ENCODE results near the gene RAD9B. TPM values are rescaled to one million over a fixed set of nuclear protein-coding genes. Genes with fewer than 3 reads are reported as not detected.
A peak's percentile ranks its signal among the peaks of the same experiment; 100 is the strongest.

RAD9B gene
- total RNA-seq, 2 donors from 2014 or later, result 0.41 to 5.1 TPM

- H3K4me1 ChIP-seq (replicated peaks), result no peaks in the 10 kb centered on the region
- intact Hi-C loops (cut with DNase I), result loop anchor here (5.0 to 10.0 kb wide), 3 partner anchors 36 to 228 kb away; partner anchors contain the start of genes RAD9B and VPS29
- no peak overlapping the region for H3K27ac ChIP-seq
- H3K4me3 ChIP-seq, result no peak overlapping the region
- TF ChIP-seq POLR2AphosphoS5 (IDR thresholded peaks at IDR 0.05) (no peak), CTCF (IDR thresholded peaks at IDR 0.05) (no peak), POLR2A (IDR thresholded peaks at IDR 0.05) (no peak)
- DNase-seq (ENCODE audit: low spot score), result no peak
- H3K27me3 ChIP-seq (replicated peaks; ENCODE audit: insufficient read depth), result no peaks in the 10 kb centered on the region
- no peaks in the 10 kb centered on the region for H3K9me3 ChIP-seq
- no peaks in the 10 kb centered on the region for H3K36me3 ChIP-seq
- 40% methylated on average over 5 of the region's 5 CpGs for WGBS
Observed at GRCh38 chr12:110466791-110467190, 35.3 kb upstream of the RAD9B start.

DNA sequence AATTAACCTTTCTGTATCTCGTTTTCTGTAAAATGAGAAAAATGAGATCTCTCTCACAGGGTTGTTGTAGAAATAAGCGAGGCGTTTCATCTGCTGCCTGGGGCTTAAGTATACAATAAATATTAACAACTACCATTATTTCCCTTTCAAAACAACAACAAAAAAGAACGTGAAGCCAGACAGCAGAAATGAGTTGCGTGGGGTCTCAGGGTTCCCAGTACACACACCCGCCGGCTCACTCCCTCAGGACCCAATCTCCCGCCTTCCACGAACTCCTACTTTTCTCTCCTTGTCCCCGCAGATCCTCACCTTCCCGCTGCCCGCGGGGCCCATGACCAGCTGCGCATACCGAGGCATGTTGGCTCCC, 34.3 kb upstream of the RAD9B start:
- Histone ChIP-seq H3K27me3 (replicated peaks; ENCODE audit: insufficient read depth) (no peaks in the 10 kb centered on the region), H3K9me3 (no peaks in the 10 kb centered on the region), H3K4me1 (replicated peaks) (no peaks in the 10 kb centered on the region), H3K27ac (peak overlapping the region; percentile 80 to 92), H3K4me3 (peak overlapping the region; percentile 51 to 70), H3K36me3 (no peaks in the 10 kb centered on the region)
- under 1% methylated on average over 15 of the region's 15 CpGs for WGBS
- no peak for TF ChIP-seq POLR2AphosphoS5 (IDR thresholded peaks at IDR 0.05)
- TF ChIP-seq CTCF (IDR thresholded peaks at IDR 0.05), result no peak
- TF ChIP-seq POLR2A (IDR thresholded peaks at IDR 0.05), result no peak
- intact Hi-C loops (cut with DNase I), result loop anchor here (5.0 to 10.0 kb wide), 3 partner anchors 34 to 227 kb away; partner anchors contain the start of genes RAD9B and VPS29
- no peak for DNase-seq (ENCODE audit: low spot score)

DNA sequence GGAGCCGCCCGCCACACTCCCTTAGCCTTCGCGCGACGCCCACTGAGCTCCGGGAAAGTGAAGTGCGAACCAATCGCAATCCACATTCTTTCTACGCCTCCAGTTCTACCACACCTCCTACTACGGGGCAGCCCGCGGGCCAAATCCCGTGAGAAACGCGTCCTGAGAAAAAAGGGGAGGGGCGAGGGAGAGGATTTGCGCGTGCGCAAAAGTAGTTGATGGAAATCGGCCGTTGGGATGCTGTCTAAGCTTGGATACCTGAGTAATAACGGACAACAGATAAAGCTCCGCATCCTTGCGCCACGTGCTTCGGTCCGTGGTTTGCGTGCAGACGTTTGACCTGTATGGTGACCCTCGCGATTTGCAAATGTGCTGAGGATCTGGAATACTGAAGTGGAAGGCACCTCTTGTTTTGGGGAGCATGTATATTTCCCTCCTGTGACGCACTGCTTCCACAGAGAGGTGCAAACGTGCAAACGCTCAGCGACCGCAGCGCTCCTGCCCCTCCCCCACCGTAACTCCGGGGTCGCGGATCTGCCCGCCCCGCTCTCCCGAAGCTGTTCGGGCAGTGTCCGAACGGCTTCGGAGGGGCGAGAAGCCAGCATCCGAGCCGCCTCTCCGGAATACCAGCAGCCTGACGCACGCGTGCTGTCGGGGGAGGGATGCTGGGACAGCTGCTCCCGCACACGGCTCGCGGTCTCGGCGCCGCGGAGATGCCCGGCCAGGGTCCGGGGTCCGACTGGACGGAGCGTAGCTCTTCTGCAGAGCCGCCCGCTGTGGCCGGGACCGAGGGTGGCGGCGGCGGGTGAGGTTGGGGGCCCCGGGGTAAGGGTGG, 33.7 kb upstream of the RAD9B start, which contains the start of the genes FAM216A and GPN3:
Gene FAM216A (plus strand): TSS at position 632 of the 835 bp plus-strand sequence. CDS start 31 bp downstream, at position 663.
Gene GPN3 (minus strand): TSS at position 44 of the 835 bp plus-strand sequence. CDS start 54 bp downstream, outside the sequence.
- WGBS, result under 1% methylated on average over 76 of the region's 78 CpGs
- Histone ChIP-seq H3K27me3 (replicated peaks; ENCODE audit: insufficient read depth) (no peaks in the 10 kb centered on the region), H3K9me3 (no peaks in the 10 kb centered on the region), H3K27ac (peak within 1 kb of the TSS; percentile 80 to 92), H3K36me3 (no peaks in the 10 kb centered on the region), H3K4me3 (peak within 1 kb of the TSS; percentile 51 to 70), H3K4me1 (replicated peaks) (no peaks in the 10 kb centered on the region)
- intact Hi-C loops (cut with DNase I), result loop anchor here (5.0 to 10.0 kb wide), 3 partner anchors 34 to 226 kb away; partner anchors contain the start of genes RAD9B and VPS29
- TF ChIP-seq POLR2A (IDR thresholded peaks at IDR 0.05), result peak; percentile 86
- peak; percentile 100 for TF ChIP-seq POLR2AphosphoS5 (IDR thresholded peaks at IDR 0.05)
- TF ChIP-seq CTCF (IDR thresholded peaks at IDR 0.05), result peak in 2 of 4 experiments; percentile 18 to 21
- DNase-seq (ENCODE audit: low spot score), result peak; percentile 98

GRCh38 chr12:110475426-110475825, 26.7 kb upstream of the RAD9B start:
- Histone ChIP-seq H3K4me1 (replicated peaks) (no peaks in the 10 kb centered on the region), H3K27me3 (replicated peaks; ENCODE audit: insufficient read depth) (no peaks in the 10 kb centered on the region), H3K27ac (no peak overlapping the region), H3K9me3 (no peaks in the 10 kb centered on the region), H3K4me3 (no peak overlapping the region), H3K36me3 (no peaks in the 10 kb centered on the region)
- TF ChIP-seq POLR2AphosphoS5 (IDR thresholded peaks at IDR 0.05) (no peak), CTCF (IDR thresholded peaks at IDR 0.05) (no peak), POLR2A (IDR thresholded peaks at IDR 0.05) (no peak)
- intact Hi-C loops (cut with DNase I), result no loop called here
- DNase-seq (ENCODE audit: low spot score), result no peak
- WGBS, result 95% methylated on average over 7 of the region's 7 CpGs

All from prostate gland (tissue), 2 donors.